DOHH2 (cell line): Measurements from ENCODE around the gene SLC9A7.

Experiments
- CTCF ChIP-seq: fragments of 200-600 bp; sonication (generic); IDR thresholded peaks from one replicate; pipeline ENCODE4 v1.5.1; 2014; ENCODE audit warnings: antibody characterized with exemption, mild to moderate bottlenecking, low read depth, low read length; ENCODE audit not compliant: poor library complexity, severe bottlenecking
- EZH2phosphoT487 ChIP-seq: fragments of 200-600 bp; sonication (generic); IDR thresholded peaks from 2 replicates; pipeline ENCODE4 v1.6.1; 2017; ENCODE audit warnings: borderline replicate concordance, mild to moderate bottlenecking, antibody characterized with exemption, low read length, moderate library complexity, mixed read lengths

- no peak for TF ChIP-seq CTCF
- TF ChIP-seq EZH2phosphoT487, result no peak
Observed at GRCh38 chrX:46715997-46716396, 42.9 kb downstream of the SLC9A7 start.
